GF-D8 (cell line): ENCODE data around the gene ANKS3.

Source experiments
- DNase-seq: peaks from one replicate; lab custom pipeline; 2025; lab: John Stamatoyannopoulos, UW

The ANKS3 gene

GRCh38 chr16:4684763-4685162 lies 49.3 kb downstream of the ANKS3 start:
- no peak for DNase-seq

- no peak for DNase-seq
Observed at GRCh38 chr16:4684058-4684715, 49.9 kb downstream of the ANKS3 start.

GRCh38 chr16:4683255-4684057 lies 50.6 kb downstream of the ANKS3 start:
- DNase-seq = no peak

- no peak for DNase-seq
Observed at GRCh38 chr16:4682616-4683254, 51.3 kb downstream of the ANKS3 start.

- DNase-seq = no peak
Observed at GRCh38 chr16:4682084-4682591, 51.9 kb downstream of the ANKS3 start.

- no peak for DNase-seq
Observed at GRCh38 chr16:4681471-4682083, 52.5 kb downstream of the ANKS3 start.

- no peak for DNase-seq
Observed at GRCh38 chr16:4680673-4681470, 53.2 kb downstream of the ANKS3 start.

- peak; percentile 94 for DNase-seq
Observed at GRCh38 chr16:4679850-4680636, 54.0 kb downstream of the ANKS3 start.

- no peak for DNase-seq
Observed at GRCh38 chr16:4679156-4679849, 54.8 kb downstream of the ANKS3 start.

GRCh38 chr16:4678596-4678995 lies 55.5 kb downstream of the ANKS3 start:
- no peak for DNase-seq

GRCh38 chr16:4677994-4678393 lies 56.1 kb downstream of the ANKS3 start:
- DNase-seq = no peak

- DNase-seq = no peak
Observed at GRCh38 chr16:4677390-4677789, 56.7 kb downstream of the ANKS3 start.

GRCh38 chr16:4676831-4677230 lies 57.2 kb downstream of the ANKS3 start:
- no peak for DNase-seq

GRCh38 chr16:4675864-4676786 lies 57.9 kb downstream of the ANKS3 start:
- DNase-seq = peak; percentile 38

- DNase-seq = no peak
Observed at GRCh38 chr16:4674926-4675530, 59.0 kb downstream of the ANKS3 start.

- DNase-seq = no peak
Observed at GRCh38 chr16:4673387-4674046, 60.6 kb downstream of the ANKS3 start.

- no peak for DNase-seq
Observed at GRCh38 chr16:4668313-4668960, 65.6 kb downstream of the ANKS3 start.
